Stimulated activated CD8-positive, alpha-beta memory T cell treated with anti-CD3 and anti-CD28 coated beads, Interleukin-12 subunit alpha, Interleukin-12 subunit beta, amount 100 ng/mL, for 4 hours (primary cell): ENCODE results near the gene MAP2K4.

Experiments
- DNase-seq: peaks from one replicate; pipeline ENCODE4 v3.0.0-alpha.2; 2020; ENCODE audit warnings: low read depth

Gene MAP2K4

DNA sequence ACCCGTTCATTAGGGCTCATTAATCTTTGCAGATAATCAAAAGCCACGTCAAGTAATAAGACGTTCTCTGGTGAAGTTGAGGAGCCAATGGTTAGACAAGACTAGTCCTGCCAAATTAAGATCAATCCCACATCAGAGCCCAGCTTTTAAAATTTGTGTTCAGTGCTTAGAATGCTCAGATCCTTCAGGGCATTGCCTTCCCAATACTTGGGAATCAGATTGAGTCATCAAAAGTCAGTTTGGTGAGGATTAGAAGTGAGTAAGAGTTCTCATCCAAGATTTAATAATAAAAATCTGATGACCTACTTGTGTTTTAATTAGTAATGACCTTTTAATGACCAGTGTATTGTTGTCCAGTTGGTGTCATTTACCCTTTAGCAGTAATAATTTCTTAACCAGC is 19.8 kb downstream of the MAP2K4 start:
- DNase-seq: no peak

DNA sequence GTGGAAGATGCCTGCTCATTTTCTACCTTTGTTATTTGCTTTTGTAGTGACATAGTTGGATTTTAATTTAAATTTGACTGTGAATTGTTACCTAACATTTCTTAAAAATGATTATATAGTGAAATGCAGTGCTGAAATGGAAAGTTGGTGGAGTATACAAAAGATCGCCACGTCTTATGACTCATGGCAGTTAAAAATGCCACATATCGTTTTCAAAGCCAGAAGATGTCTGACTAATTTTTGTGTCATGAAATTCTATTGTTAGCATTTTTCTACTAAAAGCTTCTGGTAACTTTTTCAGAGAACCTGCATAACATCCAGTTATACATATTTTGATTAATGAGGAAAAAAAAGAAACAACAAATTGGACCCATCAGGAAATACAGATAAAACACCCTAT is 20.6 kb downstream of the MAP2K4 start:
- no peak for DNase-seq

DNA sequence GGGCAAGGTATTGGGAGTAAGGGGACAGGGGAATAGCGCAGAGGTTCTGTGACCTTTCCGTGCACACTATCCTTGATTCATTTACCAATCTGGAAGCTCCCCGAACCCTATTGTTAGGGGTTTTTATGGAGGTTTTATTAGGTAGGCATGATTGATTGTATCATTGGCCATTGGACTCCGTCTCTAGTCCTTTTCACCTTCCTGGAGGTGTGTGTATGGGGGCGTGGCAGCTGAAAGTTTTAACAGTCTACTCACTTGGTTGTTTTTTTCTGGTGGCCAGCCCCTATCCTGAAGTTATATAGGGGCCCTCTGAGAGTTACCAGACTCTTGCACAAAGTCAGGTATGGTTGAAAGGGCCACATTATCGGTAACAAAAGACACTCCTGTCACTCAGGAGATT is 23.0 kb downstream of the MAP2K4 start:
- no peak for DNase-seq

DNA sequence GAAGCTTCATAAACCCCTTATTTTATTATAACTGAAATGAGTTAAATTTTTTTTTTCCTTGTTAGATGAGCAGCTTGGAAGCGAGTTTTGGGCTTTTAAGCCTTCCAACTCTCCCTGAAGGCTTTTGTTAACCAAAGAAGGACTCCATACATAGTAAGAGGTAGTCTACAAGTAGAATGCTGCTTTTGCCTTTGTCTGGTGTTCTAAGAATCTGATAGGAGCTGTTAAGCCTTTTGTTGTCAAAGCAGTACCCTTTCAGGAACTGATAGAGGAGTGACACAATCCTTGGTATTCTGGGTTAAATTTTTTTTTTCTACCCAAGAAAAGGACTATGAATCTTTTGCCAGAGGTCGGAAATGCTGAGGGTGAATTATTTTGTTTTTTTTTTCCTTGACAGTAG is 26.1 kb downstream of the MAP2K4 start:
- DNase-seq: no peak

DNA sequence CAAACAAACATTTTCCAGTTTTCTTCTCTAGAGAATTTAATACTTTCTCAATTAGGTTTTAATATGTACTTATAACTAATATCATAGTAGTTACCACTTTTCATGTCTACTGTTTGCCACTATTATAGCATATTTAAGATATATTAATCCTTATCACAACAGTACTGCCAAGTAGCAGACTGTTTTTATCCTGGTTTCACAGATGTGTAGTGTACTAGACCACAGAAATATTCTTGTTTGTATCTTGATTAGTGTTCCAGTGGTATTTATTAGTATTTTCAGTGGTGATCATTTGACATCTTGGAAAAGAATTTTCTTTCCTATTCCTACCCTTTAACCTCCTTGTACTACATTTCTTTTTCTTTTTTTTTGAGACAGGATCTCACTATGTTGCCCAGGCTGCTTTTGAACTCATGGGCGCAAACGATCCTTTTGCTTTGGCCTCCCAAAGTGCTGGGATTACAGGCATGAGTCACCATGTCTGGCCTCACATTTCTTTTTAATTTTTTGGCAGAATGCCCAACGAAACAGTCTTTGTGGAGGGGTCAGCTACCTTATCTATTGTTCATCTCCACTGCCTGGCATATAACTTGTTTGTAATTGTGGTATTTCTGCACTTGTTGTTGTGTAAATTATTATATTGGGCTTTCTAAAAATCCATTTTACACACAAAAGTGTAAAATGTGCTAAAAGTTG is 27.2 kb downstream of the MAP2K4 start:
- DNase-seq: no peak

DNA sequence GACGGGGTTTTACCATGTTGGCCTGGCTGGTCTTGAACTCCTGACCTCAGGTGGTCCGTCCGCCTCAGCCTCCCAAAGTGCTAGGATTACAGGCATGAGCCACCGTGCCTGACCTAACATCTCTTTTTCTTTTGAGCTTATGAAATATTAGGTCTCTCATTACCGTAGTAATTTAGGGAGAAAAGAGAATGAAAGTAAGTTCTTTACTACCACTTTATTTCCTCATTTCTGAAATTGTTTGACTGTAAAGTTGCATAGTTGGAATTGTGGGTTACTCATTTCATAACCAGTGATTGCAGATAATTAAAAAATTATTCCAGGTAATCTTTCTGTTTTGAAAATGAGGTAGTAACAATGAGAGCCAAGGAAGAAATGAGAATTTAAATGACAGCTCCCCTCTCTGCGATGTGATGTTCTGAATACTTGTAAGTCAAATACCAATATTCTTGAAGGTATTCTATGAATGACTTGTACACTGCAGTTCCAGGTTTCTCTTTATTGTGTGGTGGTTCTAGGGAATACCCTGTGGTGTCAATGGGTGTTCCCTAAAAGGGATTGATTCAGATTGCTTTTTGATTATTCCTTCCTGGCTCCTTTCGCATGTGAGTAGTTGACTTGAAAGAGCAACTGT is 28.3 kb downstream of the MAP2K4 start:
- DNase-seq: no peak

DNA sequence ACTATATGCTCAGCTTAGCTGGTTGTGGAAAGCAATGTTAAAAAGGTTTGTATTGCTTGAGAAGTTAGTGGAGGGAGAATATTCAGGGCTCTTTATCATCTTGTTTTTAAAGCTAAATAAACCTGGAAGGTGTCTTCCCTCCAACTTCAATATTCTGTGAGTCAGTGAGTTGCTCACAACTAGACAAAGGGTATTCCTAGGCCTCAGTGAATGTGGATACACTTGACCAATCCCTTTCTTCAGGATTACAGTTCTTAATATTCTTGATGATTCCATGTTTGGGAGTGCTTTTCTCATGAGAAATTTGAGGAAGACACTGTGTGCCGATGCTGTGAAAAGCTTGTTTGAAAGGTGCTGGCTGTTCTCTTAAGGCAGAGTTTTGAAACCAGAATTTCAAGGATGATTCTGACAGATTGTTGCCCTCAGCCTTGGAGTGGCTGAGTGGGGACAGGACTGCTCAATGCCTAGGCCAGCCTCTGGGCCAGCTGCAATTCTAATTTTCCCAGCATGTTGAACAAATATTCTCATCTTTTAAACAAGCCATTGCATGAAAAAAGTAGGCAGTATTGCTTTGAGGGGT is 30.1 kb downstream of the MAP2K4 start:
- no peak for DNase-seq

DNA sequence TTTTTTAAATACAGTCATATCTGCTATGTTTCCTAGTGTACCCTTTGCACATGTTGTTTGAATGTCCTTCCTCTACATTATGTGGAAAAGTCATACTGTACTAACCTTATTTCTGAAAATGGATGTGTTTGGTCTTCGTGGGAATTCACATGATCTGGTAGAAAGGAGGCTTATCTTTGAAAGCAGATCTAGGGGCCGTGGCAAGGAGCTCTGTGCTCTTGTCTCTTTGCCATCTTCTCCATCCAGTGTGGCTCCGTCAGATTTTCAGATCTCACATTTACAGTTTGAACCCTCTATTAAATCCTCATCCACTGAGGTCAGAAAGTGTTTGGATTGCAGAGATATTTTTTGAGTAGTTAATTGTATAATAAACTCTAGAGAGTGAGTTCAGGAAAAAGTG is 32.9 kb downstream of the MAP2K4 start:
- no peak for DNase-seq

DNA sequence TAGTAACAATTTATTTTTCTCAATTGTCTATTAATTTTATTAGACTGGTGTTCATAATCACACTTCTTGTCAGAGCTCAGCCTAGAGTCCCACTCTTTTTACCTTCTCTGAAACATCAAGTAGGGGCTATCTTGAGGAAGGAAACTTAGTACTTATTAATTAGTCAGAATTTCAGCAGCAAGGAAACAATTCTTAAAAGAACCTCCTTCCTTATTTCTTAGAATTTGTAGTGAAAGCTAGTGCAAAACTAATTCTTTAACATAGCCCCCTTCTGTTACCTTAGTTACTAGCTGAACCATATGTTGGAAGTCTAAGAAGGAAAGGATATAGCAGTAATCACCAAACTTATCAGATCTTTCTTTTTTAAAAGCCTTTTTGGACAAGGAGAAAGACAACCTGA is 35.2 kb downstream of the MAP2K4 start:
- no peak for DNase-seq

DNA sequence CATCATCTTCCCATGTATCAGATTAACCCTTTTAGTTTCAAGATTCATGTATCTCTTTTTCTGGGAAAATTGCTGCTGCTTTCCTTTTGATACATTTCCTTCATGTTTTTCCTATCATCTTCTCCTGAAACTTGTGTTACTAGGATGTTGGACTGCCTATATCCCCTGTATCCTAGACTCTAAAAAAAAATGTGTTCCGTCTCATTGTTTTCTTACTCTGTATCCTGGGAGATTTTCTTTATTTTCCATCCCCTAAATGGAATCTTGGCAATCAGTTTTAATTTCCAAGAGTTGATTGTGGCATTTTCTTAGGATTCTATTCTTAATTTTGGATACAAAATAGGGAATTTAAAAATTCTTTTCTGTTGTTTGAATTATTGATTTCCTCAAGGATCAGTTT is 36.8 kb downstream of the MAP2K4 start:
- no peak for DNase-seq

DNA sequence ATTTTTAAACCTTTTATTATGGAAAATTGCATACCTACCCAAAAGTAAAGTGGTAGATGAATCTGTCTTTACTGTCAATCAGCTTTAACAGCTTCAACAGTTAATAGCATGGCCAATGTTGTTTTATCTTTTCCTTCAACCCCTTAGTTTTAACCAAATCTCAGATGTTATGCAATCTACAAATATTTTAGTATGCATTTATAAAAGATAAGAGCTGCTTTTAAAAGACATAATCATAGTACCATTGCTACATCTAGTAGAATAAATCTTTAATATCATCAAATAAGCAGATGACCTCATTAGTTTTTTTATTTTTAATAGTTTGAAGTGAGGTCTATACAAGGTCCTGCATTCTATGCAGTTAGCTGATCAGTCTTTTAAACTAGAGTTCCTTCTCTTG is 37.9 kb downstream of the MAP2K4 start:
- no peak for DNase-seq

DNA sequence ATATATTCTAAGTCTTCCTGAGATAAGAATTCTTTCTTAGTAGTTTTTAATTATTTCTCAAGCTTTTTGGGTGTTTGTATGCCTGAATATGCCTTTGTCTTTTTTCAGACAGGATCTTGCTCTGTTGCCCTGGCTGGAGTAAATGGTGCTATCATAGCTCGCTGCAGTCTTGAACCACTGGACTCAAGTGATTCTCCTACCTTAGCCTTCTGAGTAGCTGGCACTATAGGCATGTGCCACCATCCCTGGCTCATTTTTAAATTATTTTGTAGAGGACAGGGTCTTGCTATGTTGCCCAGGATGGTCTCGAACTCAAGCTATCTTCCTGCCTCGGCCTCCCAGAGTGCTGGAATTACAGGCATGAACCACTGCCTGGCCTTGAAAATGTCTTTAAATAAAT is 41.6 kb downstream of the MAP2K4 start:
- no peak for DNase-seq

DNA sequence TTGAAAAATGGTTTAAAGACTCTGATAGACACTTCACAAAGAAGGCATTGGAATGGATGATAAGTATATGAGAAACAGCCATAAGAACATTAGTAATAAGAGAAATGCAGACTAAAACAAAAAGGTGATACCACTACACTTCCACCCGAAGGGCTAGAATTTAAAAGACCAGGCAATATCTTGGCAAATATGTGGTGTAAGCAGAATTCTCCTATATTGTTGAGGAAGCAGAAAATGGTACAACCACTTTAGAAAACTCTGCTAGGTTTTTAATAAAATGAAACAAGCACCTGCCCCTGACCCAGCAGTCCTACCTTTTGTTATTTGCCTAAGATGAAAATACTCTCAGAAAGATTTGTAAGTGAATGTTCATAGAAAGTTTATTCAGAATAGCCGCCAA is 43.7 kb downstream of the MAP2K4 start:
- DNase-seq: no peak

DNA sequence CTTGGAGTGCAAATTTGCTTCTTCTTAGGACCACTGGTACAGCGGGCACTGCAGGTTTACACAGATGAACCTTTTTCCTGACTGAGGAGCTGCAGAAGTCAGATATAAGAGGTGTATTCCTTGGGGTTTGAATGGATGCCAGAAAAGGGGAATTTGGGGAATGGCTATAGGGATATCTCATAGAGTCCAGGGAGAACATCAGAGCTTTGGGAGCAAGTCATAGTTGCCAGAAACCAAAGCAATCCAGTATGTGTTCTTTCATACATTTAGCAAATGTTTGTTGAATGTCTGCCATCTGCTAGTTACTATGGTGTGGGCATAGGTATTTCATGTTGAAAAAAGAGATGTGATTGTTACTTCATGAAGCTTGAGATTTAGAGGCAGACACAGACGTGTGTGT is 46.8 kb downstream of the MAP2K4 start:
- no peak for DNase-seq

DNA sequence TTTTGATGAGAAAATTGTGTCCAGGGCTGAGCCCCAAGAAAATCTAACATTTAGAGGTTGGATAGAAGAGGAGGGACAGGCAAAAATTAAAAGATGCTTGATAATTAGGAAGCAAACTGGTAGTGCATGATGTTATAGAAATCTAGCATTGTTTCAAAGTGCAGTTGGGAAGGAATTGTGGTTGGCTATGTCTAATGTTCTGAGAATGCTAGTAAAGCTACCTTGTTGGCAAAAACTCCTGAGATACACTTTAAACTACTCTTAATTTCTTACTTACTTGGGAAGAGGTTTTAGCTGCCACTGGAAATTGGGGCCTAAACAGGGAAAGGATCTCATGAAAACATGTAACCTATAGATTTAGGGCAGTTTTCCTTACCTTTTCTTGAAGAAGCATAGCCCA is 48.3 kb downstream of the MAP2K4 start:
- no peak for DNase-seq

DNA sequence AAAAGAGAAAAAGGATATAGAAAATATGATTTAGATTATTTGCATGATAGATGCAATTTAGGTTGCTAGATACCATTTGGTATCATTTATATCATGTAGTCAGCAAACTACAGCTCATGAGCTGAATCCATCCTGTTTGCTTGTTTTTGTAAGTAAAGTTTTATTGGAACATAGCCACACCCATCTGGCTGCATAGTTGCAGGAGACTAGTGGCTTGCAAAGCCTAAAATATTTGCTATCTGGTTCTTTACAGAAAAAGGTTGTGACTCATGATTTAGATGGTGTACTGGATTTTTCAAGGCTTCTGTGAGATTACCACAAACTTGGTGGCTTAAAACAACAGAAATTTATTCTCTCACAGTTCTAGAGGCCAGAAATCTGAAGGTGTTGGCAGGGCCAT is 49.9 kb downstream of the MAP2K4 start:
- DNase-seq: no peak

DNA sequence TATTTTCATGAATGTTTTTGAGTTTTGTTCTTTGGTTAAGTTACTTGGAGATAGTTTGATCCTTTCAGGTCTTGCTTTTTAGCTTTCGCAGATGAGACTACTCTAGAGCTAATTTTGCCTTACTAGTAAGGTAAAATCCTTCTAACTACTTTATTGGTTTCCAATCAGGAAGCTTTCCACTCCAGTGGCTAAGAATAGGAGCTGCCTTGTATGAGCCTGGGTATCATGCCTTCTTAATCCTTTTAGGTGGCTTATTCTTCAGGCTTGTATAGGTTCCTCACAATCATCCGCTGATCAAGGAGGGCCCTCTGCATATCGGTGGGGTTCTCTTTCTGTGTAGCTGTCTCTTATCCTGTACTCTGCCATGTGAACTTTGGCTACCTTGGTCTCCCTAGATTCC is 53.7 kb downstream of the MAP2K4 start:
- DNase-seq: no peak

DNA sequence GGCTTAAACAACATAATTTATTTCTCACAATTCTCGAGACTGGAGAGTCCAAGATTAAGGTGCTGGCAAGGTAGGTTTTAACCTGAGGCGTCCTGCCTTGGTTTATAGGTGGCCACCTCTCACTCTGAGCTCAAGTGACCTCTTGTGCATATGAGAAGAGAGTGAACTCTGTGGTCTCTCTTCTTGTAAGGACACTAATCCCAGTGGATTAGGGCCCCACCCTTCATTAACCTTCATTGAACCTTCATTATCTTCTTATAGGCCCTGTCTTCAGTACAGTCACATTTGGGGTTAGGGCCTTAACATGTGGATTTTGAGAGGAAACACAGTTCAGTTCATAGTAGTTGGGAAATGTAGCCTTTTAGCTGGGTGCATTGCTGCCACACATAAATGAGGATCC is 57.1 kb downstream of the MAP2K4 start:
- no peak for DNase-seq

DNA sequence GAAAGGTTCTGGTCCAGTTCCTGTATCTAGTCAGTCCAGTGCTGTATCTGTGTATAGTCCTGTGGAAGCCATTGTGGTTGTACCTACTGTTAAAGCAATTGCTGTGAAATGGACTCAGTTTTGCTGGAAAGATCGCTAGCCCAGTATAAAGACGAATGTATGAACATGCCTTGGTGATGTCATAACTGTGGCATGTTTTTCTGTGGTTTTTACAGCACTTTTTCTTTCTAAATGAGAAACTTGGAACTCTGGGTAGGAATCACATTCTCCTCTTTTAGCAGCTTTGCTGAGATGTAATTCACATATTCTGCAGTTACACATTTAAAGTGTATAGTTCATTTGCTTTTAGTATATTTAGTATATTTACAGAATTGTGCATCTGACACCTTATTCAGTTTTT is 58.1 kb downstream of the MAP2K4 start:
- DNase-seq: no peak

DNA sequence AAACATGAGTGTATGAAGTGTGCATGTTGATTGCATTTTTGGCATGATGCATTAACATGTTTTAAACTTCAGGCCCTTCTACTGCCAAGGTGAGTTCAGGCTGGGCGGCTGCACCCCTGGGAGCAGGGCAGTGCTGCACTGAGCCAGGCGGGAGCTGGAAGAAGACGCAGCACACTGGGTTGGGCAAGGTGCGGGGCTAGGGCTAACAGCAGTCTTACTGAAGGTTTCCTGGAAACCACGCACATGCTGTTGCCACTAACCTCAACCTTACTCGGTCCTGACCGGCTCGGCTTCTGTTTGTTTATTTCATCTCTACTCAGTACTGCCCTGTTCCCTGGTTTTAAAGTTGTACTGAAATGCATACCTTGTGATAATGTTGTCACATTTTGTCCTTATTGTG is 61.0 kb downstream of the MAP2K4 start:
- DNase-seq: no peak

DNA sequence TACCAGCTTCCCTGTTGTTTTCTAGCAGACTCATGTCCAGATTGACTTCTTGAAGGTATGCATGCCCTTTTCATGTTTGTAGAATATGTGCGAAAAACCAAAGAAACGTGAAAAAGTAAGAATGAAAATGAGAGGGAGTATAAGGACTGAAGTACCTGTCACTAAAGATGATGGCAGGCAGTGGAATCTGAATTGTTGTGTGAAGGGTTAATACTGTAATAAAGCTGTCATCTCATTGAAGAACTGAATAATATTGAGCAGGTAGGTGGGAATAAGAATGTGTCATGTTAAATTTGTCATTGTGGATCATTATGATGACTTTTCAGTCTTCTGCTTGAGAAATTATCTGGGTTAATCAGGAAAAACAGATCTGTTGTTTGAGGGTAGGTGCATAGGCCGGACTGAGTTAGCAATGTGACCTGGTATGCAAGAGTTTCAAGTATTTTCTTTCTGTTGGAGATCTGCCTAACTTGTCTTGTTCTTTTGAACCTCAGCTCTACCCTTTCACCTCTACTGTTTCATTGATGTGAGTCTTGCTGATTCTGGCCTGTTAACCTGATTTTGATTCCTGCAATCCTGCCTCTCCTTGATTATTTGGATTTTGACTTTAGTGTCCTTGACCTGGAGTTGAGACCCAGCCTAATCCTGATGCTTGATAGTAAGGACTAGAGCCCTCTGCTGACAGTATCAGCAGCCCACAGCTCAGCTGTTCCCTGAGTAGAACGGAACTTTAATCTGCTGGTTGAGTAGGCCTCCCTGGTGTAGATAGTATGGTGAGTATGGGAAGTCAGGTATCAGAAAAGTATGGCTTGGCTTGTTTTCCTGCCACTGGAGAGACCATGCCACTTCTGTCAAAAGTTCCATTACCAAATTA is 64.6 kb downstream of the MAP2K4 start:
- no peak for DNase-seq

DNA sequence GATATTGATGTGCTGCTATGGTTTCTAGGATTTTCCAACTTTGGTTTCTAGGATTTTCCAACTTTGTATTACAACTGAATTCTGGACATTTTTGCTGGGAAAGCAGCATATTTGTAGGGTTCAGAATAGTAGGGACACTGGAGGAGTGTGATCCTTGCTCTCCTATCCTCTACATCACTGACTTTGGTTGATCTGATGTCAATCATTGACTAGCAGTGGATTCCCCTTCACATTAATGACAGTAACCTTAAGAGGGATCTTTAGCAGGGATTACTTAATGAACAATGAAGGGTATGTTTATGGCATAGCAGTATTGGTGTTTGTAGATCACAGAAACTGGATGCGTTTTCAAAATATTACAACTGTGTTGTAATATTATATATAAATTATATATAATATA is 67.4 kb downstream of the MAP2K4 start:
- no peak for DNase-seq

DNA sequence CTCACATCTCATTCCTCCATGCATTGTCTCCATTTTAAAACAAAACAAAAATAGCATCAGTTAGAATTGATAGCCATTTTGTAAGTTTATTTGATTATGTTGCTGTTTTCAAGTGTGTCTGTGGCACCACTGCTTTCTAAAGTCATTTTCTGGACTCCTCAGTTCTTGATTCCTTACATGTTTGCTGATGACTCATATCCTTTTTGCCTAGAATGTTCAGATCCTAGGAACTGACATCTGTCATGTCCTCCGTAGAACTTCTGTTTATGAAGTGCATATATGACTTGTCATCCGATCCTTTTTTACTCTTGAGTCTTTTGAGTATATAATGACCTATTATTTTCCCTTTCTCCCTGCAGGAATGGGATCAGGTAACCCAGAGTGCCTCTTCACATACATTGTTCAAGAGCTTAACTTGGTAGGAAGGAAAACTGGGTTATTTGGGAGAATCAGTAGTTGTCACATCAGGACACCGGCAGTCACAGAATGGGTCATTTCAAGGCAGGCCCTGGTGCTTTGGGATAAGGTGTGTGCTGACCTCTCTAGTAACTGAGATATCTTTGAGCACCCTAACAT is 69.2 kb downstream of the MAP2K4 start:
- DNase-seq: no peak
